Stimulated activated CD4-positive, alpha-beta T cell treated with anti-CD3 and anti-CD28 coated beads, Interleukin-4, amount 100 ng/mL, for 4 hours (primary cell): ENCODE results near the gene IQCF6.
"Not testable (repeated sequence)": the region's sequence is repeated elsewhere in the genome, so short reads cannot be mapped to it uniquely, and the experiment has no call there.

Experiments
- DNase-seq, 2 experiments: peaks; one replicate each; pipeline ENCODE4 v3.0.0-alpha.2; 2020

IQCF6 gene

DNA sequence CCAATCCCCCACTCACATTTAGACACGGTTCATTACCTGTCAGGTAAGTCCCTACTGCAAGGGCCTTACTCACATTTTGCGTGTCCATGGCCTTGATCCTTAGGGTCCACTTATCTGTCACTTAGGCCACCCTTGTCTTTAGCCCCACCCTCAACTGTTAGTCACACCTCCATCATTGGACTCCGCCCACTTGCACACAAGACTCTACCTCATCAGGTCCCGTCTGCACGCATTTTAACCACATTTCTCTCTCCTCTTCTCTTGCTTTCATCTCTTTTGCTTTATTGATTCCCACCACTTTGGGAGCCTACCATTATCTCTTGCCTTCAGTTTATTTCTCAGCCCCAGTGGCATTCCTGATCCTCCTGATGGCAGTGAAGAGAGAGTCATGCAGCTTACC, at the start of gene IQCF6:
Gene IQCF6 (minus strand): TSS at position 101 of the 400 bp plus-strand sequence. CDS start 13 bp downstream, at position 88.
- DNase-seq = no peak

DNA sequence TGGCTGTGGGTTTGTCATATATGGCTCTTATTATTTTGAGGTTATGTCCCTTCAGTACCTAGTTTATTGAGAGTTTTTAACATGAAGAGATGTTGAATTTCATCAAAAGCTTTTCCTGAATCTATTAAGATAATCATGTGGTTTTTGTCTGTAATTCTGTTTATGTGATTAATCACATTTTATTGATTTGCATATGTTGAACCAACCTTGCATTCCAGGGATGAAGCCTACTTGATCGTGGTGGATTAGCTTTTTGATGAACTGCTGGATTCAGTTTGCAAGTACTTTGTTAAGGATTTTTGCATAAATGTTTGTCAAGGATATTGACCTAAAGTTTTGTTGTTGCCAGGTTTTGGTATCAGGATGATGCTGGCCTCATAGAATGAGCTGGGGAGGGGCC, 49.3 kb upstream of the IQCF6 start:
- no peak for DNase-seq

DNA sequence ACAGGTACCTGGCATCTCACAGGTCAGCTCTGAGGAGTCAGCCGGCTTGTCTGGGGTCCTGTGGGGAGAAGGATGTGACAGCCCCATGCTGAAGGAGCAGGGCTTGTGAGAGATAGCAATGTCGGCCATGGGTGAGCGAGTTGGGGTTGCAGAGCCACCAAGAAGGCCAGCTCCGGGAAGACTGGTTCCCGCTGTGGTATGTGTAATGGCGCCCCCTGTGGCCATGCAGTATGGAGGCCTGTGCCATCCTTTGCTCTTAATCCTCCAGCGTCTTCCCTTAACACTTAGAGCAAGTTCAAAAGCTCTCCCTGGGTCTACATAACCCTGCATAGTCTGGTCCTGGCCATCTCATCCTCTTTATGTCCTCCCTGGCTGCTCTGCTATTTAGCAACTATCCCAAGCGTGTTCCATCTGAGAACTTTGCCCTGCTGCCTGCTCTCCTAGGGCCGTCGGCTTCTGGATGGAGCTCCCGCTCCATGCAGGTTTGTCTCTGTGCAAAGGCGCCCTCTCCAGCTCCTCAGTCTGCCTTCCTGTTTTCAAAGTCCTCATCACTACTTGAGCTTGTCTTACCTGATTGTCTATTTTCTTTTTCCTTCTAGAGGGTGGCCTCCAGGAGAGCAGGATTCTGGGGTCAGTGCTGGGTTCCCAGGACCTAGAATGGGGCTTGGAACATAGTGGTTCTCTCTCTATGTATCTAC, 40.8 kb upstream of the IQCF6 start:
- no peak for DNase-seq

DNA sequence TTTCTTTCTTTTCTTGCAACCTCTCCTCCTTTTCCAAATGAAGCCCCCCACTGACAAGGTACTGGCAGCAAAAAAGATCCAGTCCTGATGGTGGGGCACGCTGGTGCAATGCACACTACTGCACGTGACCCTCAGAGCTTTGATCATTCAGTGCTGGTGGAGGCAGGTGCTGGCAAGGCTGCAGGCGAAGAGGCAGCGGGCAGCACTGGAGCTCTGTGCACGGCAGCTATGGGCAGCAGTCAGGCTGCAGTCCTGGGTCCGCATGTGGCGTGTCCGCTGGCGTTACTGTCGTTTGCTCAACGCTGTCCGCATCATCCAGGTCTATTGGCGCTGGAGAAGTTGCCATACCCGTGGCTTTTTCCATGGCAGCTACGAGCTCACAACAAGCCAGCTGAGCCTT, 40.1 kb upstream of the IQCF6 start:
- no peak for DNase-seq

DNA sequence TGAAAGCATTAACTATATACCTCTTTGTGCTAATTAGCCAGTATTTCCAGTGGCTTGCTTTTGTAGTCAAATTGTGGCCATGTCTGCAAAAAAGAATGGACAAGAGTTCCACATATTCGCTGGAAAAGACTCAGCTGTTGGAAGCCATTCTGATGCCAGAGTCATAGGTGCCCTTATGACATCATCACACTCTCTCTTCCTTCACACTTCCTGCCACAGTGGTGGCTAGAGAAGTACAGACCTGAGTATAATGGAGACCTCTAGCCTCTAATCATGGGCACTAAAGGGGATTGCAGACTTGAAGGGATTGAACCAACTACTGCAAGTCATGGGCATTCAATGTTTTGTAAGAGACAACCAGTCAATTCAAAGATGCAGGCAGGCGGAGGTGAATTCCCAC, 38.3 kb upstream of the IQCF6 start:
- no peak for DNase-seq

DNA sequence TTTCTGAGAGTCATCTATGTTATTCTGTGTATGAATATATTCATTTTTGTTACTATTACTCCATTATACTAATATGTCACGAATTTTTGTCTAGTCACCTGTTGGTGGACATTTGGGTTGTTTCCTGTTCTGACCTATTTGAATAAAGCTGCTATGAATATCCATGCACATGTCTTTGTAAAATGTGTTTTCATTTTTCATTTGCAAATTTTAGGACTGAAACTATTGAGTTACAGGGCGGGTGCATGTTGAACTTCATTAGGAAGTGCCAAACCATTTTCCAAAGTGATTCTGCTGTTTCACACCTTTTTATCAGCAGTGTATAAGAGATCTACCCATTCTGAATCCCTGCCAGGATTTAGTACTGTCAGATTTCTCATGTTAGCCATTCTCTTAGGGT, 37.7 kb upstream of the IQCF6 start:
- no peak for DNase-seq

DNA sequence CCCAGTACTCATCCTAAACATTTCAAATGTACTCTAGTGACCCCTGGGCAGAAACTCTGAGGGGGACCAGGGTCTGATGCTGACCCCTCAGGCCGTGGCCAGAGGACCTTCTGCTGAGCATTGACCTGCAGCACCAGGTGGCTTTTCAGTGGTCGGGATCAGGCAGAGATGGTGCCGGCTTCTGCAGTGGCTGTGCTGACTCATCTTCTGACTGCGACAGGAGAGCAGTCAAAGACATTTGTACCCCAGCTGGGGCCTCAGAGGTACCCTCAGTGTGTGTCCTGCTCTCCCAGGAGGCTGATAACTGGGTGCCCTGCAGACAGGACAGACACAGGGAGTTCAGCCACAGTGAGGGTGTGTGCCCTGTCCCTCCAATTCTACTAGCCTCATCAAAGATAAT, 36.6 kb upstream of the IQCF6 start:
- DNase-seq = no peak

DNA sequence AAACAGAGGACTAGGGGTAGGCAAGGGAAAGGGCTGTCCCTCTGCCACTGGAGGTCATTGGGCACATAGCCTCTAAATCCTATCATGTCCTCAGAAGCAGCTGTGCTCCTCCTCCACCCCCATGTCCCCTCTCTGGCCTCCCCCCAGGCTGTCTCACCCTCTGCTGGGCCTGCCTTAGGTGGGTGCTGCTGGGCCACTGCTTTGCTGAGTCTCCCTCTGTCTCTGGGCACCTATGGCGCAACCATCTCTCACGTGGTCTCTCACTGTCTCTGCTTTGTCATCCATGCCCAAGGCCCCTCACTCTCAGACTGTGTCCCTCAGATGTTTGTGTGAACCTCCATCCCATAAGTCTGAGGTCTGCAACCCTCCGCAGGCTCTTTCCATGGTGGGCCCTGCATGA, 35.0 kb upstream of the IQCF6 start:
- DNase-seq = no peak

DNA sequence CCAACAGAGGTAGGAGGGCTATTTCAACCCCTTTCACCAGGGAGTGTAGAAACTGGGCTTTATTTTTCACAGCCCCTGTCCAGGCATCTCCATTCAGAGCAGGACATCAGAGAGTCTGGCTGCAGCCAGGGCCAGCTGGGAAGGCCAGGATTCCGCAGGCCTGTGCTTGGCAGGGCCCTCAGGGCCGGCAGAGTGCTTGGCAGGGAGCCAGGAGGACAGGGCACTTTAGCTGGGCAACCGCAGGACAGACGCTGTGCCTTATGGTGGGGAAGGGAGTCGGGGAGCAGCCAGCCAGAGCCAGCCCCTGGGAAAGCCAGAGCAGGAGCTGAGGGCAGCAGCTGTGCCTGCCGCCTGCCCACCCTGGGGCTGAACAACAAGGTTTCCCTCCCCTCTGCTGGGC, 34.5 kb upstream of the IQCF6 start:
- no peak for DNase-seq

DNA sequence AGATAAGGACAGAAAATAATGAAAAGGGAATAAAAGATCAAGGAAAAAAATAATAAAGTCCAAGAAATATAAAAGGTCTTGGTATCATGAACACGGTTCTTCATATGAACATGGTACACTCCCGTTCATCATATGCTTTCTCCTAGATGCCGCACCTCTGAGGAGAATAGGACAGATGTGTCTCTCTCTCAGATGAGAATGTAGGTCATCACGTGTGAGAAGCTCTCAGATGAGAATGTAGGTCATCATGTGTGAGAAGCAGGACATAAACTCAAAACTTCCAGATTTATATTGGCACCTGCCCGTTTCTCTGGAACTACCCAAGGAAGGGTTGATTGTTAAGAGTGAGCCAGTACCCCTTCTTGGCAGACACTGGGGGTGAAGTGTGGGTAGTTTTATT, 29.9 kb upstream of the IQCF6 start:
- no peak for DNase-seq

DNA sequence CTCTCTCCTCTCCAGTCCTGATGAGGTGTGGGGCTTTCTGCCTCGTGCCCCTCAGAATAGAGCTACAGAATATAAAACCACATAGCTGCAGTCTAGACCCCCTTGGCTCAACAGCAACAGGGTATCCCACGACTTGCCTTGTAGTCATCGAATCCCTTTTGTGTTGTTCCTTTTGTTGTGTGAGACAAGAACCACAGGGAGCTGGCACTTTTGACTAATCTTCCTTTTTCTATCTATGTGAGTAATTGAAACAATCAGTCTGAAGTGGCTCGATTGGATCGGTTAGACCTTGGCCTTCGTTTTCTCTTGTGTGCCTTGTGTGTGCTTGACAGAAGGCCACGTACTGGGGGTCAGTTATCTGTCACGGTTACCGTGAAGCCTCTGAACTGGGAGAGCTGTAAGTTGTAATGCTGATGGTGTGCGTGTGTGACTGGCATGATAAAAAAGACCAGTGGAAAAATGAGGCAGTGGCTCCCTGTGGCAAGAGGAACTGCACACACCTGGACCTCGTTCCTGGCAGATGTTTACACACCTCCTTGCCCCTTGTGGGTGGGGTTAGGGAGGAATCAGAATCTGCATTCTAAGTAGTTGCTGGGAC, 23.2 kb upstream of the IQCF6 start:
- DNase-seq = no peak

DNA sequence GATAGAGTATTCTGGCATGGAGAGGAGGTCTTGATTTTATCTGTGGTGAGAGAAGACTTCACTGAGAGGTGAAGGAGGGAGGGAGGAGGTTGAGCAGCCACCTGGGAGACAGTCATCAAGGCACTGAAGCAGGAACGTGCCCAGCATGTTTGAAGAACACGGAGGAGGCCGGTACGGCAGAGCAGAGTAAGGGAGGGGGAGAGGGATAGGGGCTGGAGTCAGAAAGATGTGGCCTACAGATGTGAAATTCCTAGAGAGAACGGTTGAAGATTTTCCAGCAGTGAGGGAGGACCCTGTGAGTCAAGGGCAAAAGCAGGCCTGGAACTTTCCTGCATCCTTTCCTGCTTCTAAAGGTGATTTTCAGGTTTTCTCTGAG, 21.7 kb upstream of the IQCF6 start:
- DNase-seq = no peak

DNA sequence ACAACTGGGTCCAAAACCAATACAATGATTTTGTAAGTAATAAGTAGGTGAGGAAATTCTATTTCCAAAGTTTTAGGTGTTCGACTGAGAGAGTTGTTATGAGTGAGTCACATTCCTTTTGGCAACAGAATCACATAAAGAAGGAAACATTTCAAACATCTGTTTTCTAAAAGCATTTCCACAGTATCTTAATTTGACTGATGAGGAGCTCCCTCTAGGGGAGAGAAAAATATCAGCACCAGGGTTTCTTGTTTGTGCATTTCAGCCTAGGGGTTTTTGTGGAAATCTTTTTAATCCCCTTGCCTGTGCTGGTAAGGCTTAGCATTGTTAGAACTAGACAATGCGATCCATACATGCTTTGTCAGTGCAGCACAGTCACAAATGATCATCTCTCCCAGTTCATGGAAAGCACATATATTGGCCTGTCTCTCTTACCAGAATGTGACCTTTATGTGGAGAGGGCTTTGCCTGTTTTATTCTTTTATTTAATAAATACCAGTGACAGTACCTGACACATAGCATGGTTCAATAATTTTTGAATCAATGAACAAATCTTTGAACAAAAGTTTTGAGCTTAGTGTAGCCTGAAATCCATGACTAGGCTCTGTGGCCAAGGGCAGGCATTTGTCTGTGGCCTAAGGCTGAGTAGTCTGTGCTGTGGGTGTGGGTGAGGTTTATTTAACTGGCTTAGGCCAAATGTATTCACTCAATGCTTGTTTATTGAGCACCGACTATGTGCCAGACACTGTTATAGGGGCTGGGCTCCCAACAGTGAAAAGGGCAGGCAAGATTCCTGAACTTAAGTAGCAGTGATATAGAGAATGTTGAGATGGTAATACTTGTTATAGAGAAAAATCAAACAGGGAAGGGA, 21.1 kb upstream of the IQCF6 start:
- DNase-seq = no peak

DNA sequence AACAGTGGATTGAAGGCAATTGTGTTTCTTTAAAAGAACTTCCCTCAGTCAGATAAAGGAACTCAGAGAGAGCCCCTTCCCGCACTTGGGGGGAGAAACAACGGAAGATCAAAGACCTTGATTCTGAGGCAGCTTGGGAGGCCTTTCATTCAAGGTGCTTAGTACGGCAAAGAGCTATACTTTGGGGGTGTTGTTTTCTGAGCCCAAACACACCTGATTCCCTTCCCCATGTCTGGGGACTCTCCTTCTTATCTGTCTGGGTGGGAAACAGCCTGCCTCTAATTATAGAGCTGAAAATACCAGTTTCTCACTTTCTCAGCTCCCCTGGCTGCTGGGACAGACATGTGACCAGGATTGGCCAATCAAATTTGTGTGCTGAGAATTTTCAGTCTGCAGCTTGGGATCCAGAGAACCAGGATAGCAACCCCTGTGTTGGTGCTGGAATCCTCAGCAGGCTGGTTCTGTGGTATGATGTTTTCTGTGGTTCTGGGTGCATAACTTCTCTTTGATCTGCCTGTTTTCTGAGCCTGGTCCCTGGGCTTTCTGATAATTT, 19.4 kb upstream of the IQCF6 start:
- DNase-seq = no peak

DNA sequence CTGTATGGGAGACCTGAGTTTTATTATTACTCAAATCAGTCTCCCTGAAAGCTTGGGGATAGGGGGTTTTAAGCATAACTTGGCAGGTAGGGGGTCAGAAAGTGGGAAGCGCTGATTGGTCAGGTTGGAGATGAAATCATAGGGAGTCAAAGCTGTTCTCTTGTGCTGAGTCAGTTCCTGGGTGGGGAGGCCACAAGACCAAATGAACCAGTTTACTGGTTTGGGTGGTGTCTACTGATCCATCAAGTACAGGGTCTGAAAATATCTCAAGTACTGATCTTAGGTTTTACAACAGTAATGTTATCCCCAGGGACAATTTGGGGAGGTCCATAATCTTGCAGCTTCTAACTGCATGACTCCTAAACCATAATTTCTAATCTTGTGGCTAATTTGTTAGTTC, 17.8 kb upstream of the IQCF6 start:
- no peak for DNase-seq

DNA sequence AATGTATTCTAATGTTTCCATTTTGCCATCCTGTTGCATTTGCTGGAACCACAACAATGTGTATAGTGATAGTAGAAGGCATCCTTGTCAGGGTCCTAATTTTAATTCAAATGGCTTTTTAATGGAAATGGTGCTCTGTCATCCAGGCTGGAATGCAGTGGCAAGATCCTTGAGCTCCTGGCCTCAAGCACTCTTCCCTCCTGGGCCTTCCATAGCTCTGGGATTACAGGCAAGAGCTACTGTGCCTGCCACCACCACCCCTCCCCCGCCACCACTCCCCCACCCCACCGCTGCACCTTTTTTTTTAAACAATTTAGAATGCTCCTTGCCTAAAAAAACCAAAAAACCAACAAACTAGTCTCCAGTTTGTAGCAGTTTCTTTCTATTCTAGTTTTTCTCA, 15.2 kb upstream of the IQCF6 start:
- no peak for DNase-seq

DNA sequence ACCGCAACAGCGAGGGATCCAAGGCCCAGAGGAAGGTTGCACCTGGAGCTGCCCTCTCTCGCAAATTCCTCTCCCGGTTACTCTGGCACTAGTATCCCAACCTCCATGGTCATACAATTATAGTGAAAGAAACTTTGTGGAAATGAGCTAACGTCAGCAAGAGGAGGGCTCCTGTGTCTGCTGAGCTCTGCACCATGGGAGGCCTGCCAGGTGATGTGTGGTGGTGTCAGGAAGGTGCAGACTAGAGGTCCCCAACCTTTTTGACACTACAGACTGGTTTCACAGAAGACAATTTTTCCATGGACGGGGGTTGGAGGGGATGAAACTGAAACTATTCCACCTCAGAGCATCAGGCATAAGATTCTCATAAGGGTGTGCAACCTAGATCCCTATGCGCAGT, 13.2 kb upstream of the IQCF6 start:
- no peak for DNase-seq

DNA sequence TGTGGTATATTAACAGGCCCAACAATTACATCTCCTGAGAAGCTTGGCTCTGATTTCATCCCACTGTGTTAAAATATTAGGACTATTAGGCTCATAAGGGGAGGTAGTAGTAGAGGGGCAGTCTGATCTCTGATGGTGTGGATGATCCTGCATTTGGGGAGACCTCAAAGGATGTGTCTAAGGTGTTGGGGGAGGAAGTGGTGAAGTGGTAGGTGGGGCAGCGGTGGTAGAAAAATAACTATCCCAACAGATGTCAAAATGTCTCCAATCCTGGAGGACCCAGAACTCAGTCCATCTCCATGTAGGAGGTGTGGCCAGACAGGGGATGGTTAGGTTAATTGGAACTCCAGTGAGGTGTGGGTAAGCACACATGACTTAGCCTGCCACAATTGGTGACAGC, 10.4 kb upstream of the IQCF6 start:
- DNase-seq = no peak

DNA sequence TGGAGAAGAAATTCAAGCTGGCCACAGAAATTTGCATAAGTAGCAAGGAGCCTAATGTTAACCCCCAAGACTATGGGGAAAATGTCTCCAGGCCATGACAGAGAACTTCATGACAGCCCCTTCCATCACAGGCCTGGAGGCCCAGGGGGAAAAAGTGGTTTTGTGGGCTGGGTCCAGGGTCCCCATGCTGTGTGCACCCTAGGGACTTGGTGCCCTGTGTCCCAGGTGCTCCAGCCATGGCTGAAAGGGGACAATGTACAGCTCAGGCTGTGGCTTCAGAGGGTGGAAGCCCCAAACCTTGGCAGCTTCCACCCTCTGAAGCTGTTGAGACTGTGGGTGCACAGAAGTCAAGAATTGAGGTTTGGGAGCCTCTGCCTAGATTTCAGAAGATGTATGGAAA, 8.5 kb upstream of the IQCF6 start:
- not testable (repeated sequence) for DNase-seq

DNA sequence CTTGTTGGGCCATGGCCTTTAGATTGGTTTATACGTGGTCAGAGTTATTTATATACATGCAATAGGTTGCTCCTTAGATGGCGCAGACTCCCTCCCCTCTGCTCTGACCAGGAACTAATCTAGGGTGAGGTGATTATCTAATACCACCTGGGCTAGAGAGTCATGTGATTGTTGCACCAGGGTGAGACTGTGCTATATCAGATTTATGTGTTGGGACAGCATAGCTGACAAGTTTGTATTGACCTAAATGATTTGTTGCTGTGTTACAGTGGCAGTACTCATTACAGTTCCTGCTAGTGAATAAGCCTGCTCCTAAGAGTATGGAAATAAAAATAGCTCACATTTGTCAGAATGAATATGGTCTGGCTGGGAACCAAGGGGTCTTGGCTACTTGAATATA, 7.2 kb upstream of the IQCF6 start:
- DNase-seq = no peak

DNA sequence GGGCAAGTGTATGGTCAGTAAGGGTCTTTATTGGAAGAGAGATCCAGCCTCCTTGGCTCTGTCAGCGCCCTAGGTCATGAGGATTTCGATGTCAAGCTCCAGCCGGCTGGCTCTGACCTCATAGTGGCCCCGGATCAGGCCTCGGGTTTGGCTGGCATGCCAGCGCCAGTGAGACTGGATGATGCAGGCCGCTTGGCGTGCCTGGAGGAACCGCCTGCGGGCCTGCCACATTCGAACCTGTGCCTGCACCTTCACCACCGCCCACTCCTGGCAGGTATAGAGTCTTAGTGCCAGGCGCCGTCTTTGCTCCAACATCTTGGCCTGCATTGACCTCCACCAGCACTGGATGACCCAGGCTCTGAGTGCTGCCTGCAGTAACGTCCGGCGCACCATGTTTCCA, 483 bp downstream of the IQCF6 start:
- DNase-seq = no peak

DNA sequence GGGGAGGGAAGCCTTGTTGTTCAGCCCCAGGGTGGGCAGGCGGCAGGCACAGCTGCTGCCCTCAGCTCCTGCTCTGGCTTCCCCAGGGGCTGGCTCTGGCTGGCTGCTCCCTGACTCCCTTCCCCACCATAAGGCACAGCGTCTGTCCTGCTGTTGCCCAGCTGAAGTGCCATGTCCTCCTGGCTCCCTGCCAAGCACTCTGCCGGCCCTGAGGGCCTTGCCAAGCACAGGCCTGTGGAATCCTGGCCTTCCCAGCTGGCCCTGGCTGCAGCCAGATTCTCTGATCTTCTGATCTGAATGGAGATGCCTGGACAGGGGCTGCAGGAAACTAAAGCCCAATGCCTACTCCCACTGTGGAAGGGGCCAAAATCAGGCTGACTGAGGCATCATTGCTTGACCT, 1.1 kb downstream of the IQCF6 start:
- no peak for DNase-seq

DNA sequence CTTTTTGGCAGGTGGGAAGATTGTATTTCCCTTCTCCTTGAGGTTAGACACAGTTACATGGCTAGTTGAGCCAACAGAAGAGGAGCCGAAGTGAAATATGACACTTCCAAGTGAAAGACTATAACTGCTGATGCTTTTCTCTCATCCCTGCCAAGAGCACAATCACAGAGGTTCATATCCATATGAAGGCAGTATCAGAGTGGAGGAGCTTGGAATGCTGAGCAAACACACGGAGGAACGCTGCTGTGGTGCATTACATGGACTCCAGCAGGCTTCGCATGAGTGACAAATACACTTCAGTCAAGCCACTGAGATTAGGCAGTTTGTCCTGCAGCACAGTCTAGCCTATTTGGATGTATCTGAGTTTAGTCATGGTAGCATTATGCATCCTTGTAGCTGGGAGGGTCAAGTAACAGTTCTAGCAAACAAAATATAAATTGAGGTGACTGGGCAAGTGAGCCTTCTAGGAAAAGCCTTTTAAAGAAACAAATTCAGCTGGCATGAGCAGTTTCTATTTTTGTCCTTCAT, 5.4 kb downstream of the IQCF6 start:
- no peak for DNase-seq

DNA sequence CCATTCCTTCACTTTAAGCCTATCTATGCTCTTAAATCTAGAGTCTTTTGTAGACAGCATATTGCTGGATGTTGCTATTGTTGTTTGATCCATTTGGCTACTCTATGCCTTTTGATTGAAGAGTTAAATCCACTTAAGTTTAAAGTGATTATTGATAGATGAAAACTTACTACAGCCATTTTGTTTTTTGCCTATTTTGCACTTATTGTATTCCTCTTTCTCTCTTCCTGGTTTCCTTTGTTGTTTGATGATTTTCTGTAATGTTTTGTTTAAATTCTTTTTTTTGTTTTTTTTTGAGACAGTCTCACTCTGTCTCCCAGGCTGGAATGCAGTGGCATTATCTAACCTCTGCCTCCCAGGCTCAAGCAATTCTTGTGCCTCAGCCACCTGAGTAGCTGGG, 19.8 kb downstream of the IQCF6 start:
- no peak for DNase-seq
